ENCODE measurements around the gene VTCN1. TPM values are rescaled to one million over a fixed set of nuclear protein-coding genes. Genes with fewer than 3 reads are reported as not detected.

Gene VTCN1
- total RNA-seq, 1 experiment from 2014 or later, result not detected

Small RNA genes lying within 50 kb of the gene (microRNA-seq; reads per million reads assigned to microRNA genes)
- gene MIR942 (ENCODE audit: unreplicated experiment), result 40.7 reads per million, percentile 45 among the genes with 10 or more reads in this experiment

Other genes with a start within 250 kb of the VTCN1 start
- gene CD101, start 209.2 kb downstream of the VTCN1 start, total RNA-seq (2021; ENCODE audit: unreplicated experiment), result not detected
- 32.7 TPM for gene TTF2, start 150.6 kb downstream of the VTCN1 start, total RNA-seq (2021; ENCODE audit: unreplicated experiment)
- gene TRIM45, start 89.2 kb downstream of the VTCN1 start, total RNA-seq (2021; ENCODE audit: unreplicated experiment), result 4.7 TPM
- gene MAN1A2, start 156.5 kb upstream of the VTCN1 start, total RNA-seq (2021; ENCODE audit: unreplicated experiment), result 28.7 TPM

Measured in Panc1 (cell line).